Omental fat pad (tissue), 4 donors: ENCODE data around the gene OTUD7B. TPM values are rescaled to one million over a fixed set of nuclear protein-coding genes. Genes with fewer than 3 reads are reported as not detected.
"Not testable (repeated sequence)": the region's sequence is repeated elsewhere in the genome, so short reads cannot be mapped to it uniquely, and the experiment has no call there.

Experiments used
- ATAC-seq: fragments of 150-250 bp; one replicate; pipeline ENCODE4 v1.9.1; 2016; ENCODE audit warnings: mild to moderate bottlenecking, moderate library complexity; ENCODE audit not compliant: low FRiP score
- DNase-seq: peaks from one replicate; pipeline ENCODE4 v3.0.0-alpha.2; 2019; ENCODE audit warnings: low spot score
- CTCF ChIP-seq, 3 donors: fragments of 450-650 bp; IDR thresholded peaks; one replicate each; pipeline ENCODE4 v1.5.1; 2016 to 2017; ENCODE audit warnings: antibody characterized with exemption in 3 of 3, mild to moderate bottlenecking in 3 of 3, moderate library complexity in 2 of 3
- total RNA-seq, 4 donors: library from RNA; depleted of rRNA; stranded (reverse); fragments of >200 nt; gene quantifications; one replicate each; pipeline ENCODE4 v1.1.0, GENCODE V29; 2016

The OTUD7B gene
- total RNA-seq, 4 donors from 2014 or later, result 17.0 to 37.9 (median 27.5) TPM

DNA sequence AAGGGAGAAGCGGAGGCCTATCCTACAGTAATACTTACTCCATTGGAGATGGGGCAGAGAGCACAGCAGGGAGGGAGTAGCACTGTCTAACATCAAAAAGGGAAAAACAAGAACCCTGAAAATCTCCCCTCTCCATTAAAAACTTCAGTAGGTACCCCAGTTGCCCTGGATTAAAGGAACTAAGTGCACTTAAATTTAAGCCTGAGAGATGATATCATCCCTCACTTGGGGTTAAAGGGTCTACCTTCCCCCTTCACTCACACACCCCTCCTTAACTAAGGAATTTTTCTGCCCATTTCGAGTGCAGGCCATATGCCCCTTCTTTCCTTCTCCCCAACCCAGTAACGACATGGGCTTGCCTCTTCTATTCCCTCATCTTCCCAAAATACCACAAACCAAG, 70.1 kb downstream of the OTUD7B start:
- TF ChIP-seq CTCF (IDR thresholded peaks at IDR 0.05), result no peak
- no peak for ATAC-seq
- DNase-seq, result no peak

DNA sequence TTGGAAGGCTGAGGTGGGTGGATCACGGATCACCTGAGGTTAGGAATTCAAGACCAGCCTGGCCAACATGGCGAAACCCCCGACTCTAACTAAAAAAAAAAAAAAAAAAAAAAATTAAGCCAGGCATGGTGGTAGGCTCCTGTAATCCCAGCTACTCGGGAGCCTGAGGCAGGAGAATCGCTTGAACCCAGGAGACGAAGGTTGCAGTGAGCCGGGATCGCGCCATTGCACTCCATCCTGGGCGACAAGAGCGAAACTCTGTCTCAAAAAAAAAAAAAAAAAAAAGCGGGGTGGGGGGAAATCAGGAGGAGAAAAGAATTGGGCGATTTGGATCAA, 71.9 kb downstream of the OTUD7B start:
- not testable (repeated sequence) for DNase-seq, ATAC-seq

GRCh38 chr1:149937759-149938158, 72.8 kb downstream of the OTUD7B start:
- DNase-seq (no peak), ATAC-seq (no peak)
- TF ChIP-seq CTCF (IDR thresholded peaks at IDR 0.05), result no peak

- ATAC-seq (peak; percentile 35), DNase-seq (no peak)
- no peak for TF ChIP-seq CTCF (IDR thresholded peaks at IDR 0.05)
These were observed 73.4 kb downstream of the OTUD7B start for GRCh38 chr1:149936992-149937705.

- DNase-seq (no peak), ATAC-seq (no peak)
- no peak for TF ChIP-seq CTCF (IDR thresholded peaks at IDR 0.05)
These were observed 74.1 kb downstream of the OTUD7B start, which contains the start of gene MTMR11 for GRCh38 chr1:149936170-149936991. Gene MTMR11, minus strand, starts transcription at chr1:149936879. Its CDS starts 232 bp downstream, at chr1:149936647.

GRCh38 chr1:149934356-149934755, 76.2 kb downstream of the OTUD7B start:
- TF ChIP-seq CTCF (IDR thresholded peaks at IDR 0.05), result no peak
- ATAC-seq (no peak), DNase-seq (no peak)

- DNase-seq (no peak), ATAC-seq (no peak)
- no peak for TF ChIP-seq CTCF (IDR thresholded peaks at IDR 0.05)
These were observed 77.3 kb downstream of the OTUD7B start for GRCh38 chr1:149933208-149933607.
